Activated CD4-positive, alpha-beta T cell treated with anti-CD3 and anti-CD28 coated beads for 36 hours (primary cell): Measurements from ENCODE around the gene NOB1. TPM values are rescaled to one million over a fixed set of nuclear protein-coding genes. Genes with fewer than 3 reads are reported as not detected.

Source experiments
- ATAC-seq: fragments of 200-7000 bp; cut with Tn5 transposase; one replicate; pipeline ENCODE4 v1.10.0; 2021; ENCODE audit warnings: mild to moderate bottlenecking, moderate library complexity
- CTCF ChIA-PET: fragments of 350-600 bp; sonication (Branson Sonifier 250); formaldehyde crosslinking; loops from one replicate; lab custom pipeline; 2021; ENCODE audit warnings: antibody characterized with exemption; lab: Charles Lee
- POLR2A ChIA-PET: fragments of 350-600 bp; sonication (Branson Sonifier 250); formaldehyde crosslinking; loops from one replicate; lab custom pipeline; 2021; ENCODE audit warnings: antibody characterized with exemption, inconsistent platforms; lab: Charles Lee
- DNase-seq: peaks from one replicate; pipeline ENCODE4 v3.0.0-alpha.2; 2020
- H3K27ac Mint-ChIP-seq: one replicate; pipeline ENCODE4 v1.8.0; 2021; ENCODE audit warnings: mixed read lengths
- H3K27me3 Mint-ChIP-seq: one replicate; pipeline ENCODE4 v1.8.0; 2021; ENCODE audit warnings: mixed read lengths
- H3K36me3 Mint-ChIP-seq: one replicate; pipeline ENCODE4 v1.8.0; 2021; ENCODE audit warnings: low read depth, mixed read lengths
- H3K4me1 Mint-ChIP-seq: one replicate; pipeline ENCODE4 v1.8.0; 2021; ENCODE audit warnings: mixed read lengths
- H3K4me3 Mint-ChIP-seq: one replicate; pipeline ENCODE4 v1.8.0; 2021; ENCODE audit warnings: mild to moderate bottlenecking, moderate library complexity, mixed read lengths
- H3K9me3 Mint-ChIP-seq: one replicate; pipeline ENCODE4 v1.8.0; 2021; ENCODE audit warnings: low read depth, mixed read lengths
- intact Hi-C, 2 experiments: fragments of 100-400 bp; cut with DNase I in 1 of 2; cut with micrococcal nuclease in 1 of 2; formaldehyde crosslinking; loops; one replicate each; pipeline versions ENCODE4 v1.14.2 to v1.15.1; 2022 to 2024; cut with DNase I, micrococcal nuclease
- total RNA-seq, 2 experiments: library from RNA; stranded (reverse); gene quantifications; one replicate each; pipeline ENCODE4 v1.2.3, GENCODE V29; 2021

Gene NOB1
- total RNA-seq, 2 experiments from 2014 or later = 109 to 112 TPM

DNA sequence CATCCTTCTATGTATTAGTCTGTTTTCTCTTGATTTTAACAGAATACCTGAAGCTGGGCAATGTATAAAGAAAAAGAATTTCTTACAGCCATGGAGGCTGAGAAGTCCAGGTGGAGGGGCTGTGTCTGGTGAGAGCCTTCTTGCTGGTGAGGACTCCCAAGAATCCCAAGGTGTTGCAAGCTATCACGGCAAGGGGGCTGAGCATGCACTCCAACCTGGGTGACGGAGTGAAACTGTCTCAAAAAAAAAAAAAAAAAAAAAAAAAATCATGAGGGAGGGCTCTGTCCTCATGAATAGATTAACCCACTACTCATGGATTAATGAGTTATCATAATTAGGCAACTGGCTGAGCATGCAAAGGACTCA, 47.8 kb downstream of the NOB1 start:
- Mint-ChIP-seq H3K4me1 (peaks cover 9% of the 10 kb centered on the region), H3K36me3 (peaks cover 7% of the 10 kb centered on the region), H3K27ac (no peak overlapping the region), H3K27me3 (no peaks in the 10 kb centered on the region), H3K9me3 (no peaks in the 10 kb centered on the region), H3K4me3 (no peak overlapping the region)
- ChIA-PET CTCF (interaction anchor here (0.5 to 2.1 kb wide), 3 partner anchors 15 to 311 kb away, joined by 3 to 4 read pairs (median 3); partner anchors contain the start of gene NOB1), POLR2A (no interaction called here)
- ATAC-seq = no peak
- intact Hi-C loops = no loop called here
- no peak for DNase-seq

DNA sequence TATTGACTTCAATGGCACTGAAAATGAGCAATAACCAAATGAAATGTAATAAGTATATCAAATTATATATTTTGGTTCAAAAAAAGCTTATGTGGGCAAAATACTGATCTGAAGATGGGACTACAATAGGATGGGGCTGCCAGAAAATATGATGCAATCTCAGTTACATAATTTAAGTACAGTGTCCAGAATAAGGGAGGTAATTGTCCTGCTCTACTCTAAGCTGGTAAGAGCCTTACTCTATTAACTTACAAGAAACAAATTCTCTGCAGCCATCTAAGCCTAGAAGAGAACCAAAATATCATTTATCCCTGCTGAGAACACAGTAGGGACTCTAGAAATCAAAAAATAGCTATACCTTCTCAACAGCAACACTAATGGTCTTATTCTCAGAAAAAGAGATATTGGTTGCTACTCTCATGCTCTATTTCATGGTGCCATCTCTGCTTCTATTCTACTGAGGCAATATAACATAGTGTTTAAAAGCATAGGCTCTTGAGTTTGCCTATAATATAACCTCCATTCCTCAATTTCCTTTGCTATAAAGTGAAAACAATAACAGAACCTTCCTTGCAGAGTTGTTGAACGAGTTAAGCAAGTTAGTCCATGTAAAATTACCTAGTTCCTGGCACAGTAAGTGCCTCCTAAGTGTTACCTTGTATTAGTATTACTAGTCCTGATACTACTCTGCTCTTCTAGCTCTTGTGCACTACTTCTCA, 48.3 kb downstream of the NOB1 start:
- no peak overlapping the region for H3K4me3 Mint-ChIP-seq
- ChIA-PET POLR2A (no interaction called here), CTCF (interaction anchor here (0.5 to 2.1 kb wide), 3 partner anchors 16 to 229 kb away, joined by 3 to 5 read pairs (median 4); partner anchors contain the start of gene NOB1)
- peaks cover 7% of the 10 kb centered on the region for H3K36me3 Mint-ChIP-seq
- H3K9me3 Mint-ChIP-seq = no peaks in the 10 kb centered on the region
- intact Hi-C loops = no loop called here
- no peaks in the 10 kb centered on the region for H3K27me3 Mint-ChIP-seq
- DNase-seq (no peak), ATAC-seq (no peak)
- H3K4me1 Mint-ChIP-seq = peaks cover 7% of the 10 kb centered on the region
- no peak overlapping the region for H3K27ac Mint-ChIP-seq

DNA sequence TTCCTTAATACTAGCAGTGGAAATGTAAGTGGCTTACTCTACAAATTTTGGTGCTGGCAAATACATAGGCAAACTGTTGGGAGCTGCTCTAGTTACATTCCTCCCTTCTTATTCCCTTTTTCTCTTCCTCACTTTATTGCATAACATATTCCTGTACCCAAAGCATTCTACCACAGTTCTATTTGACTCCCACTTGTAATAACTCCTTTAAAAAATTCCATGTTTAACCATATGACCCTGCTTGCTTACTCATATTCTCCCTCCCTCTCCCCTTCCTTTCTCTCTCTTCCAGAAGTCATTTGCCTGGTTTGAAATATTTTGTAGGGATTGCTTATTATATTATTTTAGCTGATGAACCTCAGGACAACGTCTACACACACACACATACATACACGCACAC, 51.1 kb downstream of the NOB1 start:
- ATAC-seq (no peak), DNase-seq (no peak)
- CTCF ChIA-PET = interaction anchor here (0.6 to 2.6 kb wide), 3 partner anchors 14 to 948 kb away, joined by 3 to 13 read pairs (median 3); no protein-coding TSS in a partner anchor
- peaks cover 12% of the 10 kb centered on the region for H3K36me3 Mint-ChIP-seq
- intact Hi-C loops = no loop called here
- H3K4me1 Mint-ChIP-seq = no peaks in the 10 kb centered on the region
- H3K9me3 Mint-ChIP-seq = no peaks in the 10 kb centered on the region
- no peaks in the 10 kb centered on the region for H3K27me3 Mint-ChIP-seq
- H3K4me3 Mint-ChIP-seq = no peak overlapping the region
- peak overlapping the region; percentile 11 for H3K27ac Mint-ChIP-seq
- POLR2A ChIA-PET = no interaction called here

DNA sequence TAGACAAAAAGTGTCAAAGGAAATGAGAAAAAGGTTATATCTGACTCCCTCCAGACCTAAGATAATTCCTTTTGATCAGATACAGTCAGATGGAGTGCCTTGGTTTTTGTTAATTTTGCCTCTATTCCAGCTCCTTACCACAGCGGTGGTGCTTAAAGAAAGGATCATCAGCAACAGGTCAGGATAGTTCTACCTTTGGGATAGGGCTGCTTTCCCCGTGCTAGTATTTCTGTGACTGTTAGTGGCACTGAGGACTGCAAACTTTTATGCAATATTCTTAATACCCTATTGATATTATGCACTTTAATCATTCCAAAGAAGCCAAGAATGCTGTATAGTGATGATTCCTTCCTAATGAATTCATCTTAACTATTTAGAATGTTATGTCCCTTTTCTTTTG, 52.9 kb downstream of the NOB1 start:
- H3K27ac Mint-ChIP-seq = no peak overlapping the region
- intact Hi-C loops = no loop called here
- POLR2A ChIA-PET = no interaction called here
- H3K36me3 Mint-ChIP-seq = peaks cover 13% of the 10 kb centered on the region
- ATAC-seq (no peak), DNase-seq (no peak)
- H3K9me3 Mint-ChIP-seq = no peaks in the 10 kb centered on the region
- H3K4me3 Mint-ChIP-seq = no peak overlapping the region
- no peaks in the 10 kb centered on the region for H3K4me1 Mint-ChIP-seq
- CTCF ChIA-PET = interaction anchor here (1.0 to 1.6 kb wide), 2 partner anchors 52 to 53 kb away, joined by 3 to 4 read pairs; partner anchors contain the start of gene NOB1
- no peaks in the 10 kb centered on the region for H3K27me3 Mint-ChIP-seq

DNA sequence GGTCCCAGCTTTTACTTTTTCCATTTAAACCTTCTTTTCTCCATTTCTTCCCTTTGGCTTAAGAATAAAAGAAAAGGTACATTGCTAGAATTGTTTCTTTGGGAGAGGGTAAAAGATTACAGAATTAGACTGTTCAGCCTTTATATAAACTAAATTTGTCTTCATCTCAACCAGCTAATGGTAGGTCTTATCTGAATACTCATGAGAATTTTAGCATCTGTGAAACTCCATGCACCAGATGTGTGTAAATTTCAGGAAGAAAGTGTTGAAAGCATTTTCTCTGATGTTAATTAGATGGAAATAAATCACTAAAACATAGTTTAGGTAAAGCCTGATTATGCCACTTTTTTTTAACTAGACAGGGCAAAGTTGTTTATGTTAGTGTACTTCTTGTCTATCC, 53.3 kb downstream of the NOB1 start:
- Mint-ChIP-seq H3K9me3 (no peaks in the 10 kb centered on the region), H3K4me3 (no peak overlapping the region), H3K27ac (no peak overlapping the region), H3K4me1 (no peaks in the 10 kb centered on the region), H3K27me3 (no peaks in the 10 kb centered on the region), H3K36me3 (peaks cover 16% of the 10 kb centered on the region)
- ATAC-seq (no peak), DNase-seq (no peak)
- CTCF ChIA-PET = interaction anchor here (1.0 to 1.6 kb wide), 2 partner anchors 52 to 53 kb away, joined by 3 to 4 read pairs; partner anchors contain the start of gene NOB1
- intact Hi-C loops = no loop called here
- POLR2A ChIA-PET = no interaction called here

DNA sequence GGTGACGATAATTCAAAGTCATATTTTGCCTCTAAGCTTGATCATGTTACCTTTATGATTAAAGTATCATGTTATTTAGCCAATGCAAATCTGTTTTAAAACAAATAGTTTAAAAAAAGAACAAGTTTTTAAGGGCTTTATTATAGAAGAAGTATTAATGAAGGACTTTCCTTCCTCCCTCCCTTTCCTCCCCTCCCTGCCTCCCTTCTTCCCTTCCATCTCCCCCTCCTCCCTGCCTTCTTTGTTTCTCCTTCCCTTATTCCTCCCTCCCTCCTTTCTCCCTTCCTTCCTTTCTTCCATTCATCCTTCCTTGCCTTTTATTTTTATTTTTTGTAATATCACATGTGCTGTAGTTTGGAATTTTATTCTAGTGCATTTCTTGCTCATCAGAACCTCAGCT, 54.8 kb downstream of the NOB1 start:
- ATAC-seq (no peak), DNase-seq (no peak)
- no peak overlapping the region for H3K27ac Mint-ChIP-seq
- H3K4me1 Mint-ChIP-seq = no peaks in the 10 kb centered on the region
- no peaks in the 10 kb centered on the region for H3K27me3 Mint-ChIP-seq
- intact Hi-C loops = no loop called here
- H3K4me3 Mint-ChIP-seq = no peak overlapping the region
- H3K9me3 Mint-ChIP-seq = no peaks in the 10 kb centered on the region
- POLR2A ChIA-PET = interaction anchor here (0.6 kb wide), 1 partner anchor 86 kb away, joined by 5 read pairs; no protein-coding TSS in a partner anchor
- CTCF ChIA-PET = interaction anchor here (0.5 to 0.9 kb wide), 2 partner anchors 230 to 304 kb away, joined by 3 to 4 read pairs; no protein-coding TSS in a partner anchor
- peaks cover 26% of the 10 kb centered on the region for H3K36me3 Mint-ChIP-seq

DNA sequence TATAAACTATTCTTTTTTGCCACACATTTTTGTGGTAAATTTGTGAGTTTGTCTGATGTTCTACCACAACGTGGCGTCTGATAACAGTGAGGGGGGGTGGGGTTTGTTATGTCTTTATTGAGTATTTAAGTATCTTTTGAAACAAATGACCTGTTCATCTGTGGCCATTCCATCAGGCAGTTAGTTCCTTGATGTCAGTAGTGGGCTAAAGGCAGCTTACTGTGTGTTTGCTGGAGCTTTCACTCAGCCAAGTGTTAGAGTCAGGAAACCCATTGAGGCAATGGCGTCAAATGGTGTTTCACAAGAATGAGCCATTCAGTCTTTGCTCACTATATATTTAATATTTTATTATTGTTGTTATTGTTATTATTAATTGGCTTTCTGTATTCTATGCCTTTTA, 56.3 kb downstream of the NOB1 start:
- ATAC-seq (no peak), DNase-seq (no peak)
- Mint-ChIP-seq H3K27me3 (no peaks in the 10 kb centered on the region), H3K9me3 (no peaks in the 10 kb centered on the region), H3K4me1 (no peaks in the 10 kb centered on the region), H3K4me3 (no peak overlapping the region), H3K27ac (no peak overlapping the region), H3K36me3 (peaks cover 33% of the 10 kb centered on the region)
- intact Hi-C loops = no loop called here
- POLR2A ChIA-PET = no interaction called here
- CTCF ChIA-PET = interaction anchor here (0.6 kb wide), 1 partner anchor 109 kb away, joined by 4 read pairs; no protein-coding TSS in a partner anchor

DNA sequence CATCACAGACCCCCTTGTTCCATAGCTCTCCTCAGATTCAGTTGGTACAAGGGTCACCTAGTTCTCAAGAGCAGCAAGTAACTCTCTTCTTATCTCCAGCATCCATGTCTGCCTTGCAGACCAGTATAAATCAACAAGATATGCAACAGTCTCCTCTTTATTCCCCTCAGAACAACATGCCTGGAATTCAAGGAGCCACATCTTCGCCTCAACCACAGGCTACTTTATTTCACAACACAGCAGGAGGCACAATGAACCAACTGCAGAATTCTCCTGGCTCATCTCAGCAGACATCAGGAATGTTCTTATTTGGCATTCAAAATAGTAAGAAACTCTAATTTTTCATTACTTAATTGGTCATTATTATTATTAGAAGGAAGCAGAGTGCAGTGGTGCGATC, 60.8 kb downstream of the NOB1 start:
- H3K27me3 Mint-ChIP-seq = no peaks in the 10 kb centered on the region
- ChIA-PET POLR2A (no interaction called here), CTCF (interaction anchor here (0.8 to 1.4 kb wide), 2 partner anchors 61 to 298 kb away, joined by 3 read pairs; partner anchors contain the start of gene NOB1)
- intact Hi-C loops = no loop called here
- no peak overlapping the region for H3K4me3 Mint-ChIP-seq
- H3K27ac Mint-ChIP-seq = no peak overlapping the region
- peaks cover 50% of the 10 kb centered on the region for H3K36me3 Mint-ChIP-seq
- DNase-seq (no peak), ATAC-seq (no peak)
- H3K9me3 Mint-ChIP-seq = no peaks in the 10 kb centered on the region
- peaks cover 17% of the 10 kb centered on the region for H3K4me1 Mint-ChIP-seq

DNA sequence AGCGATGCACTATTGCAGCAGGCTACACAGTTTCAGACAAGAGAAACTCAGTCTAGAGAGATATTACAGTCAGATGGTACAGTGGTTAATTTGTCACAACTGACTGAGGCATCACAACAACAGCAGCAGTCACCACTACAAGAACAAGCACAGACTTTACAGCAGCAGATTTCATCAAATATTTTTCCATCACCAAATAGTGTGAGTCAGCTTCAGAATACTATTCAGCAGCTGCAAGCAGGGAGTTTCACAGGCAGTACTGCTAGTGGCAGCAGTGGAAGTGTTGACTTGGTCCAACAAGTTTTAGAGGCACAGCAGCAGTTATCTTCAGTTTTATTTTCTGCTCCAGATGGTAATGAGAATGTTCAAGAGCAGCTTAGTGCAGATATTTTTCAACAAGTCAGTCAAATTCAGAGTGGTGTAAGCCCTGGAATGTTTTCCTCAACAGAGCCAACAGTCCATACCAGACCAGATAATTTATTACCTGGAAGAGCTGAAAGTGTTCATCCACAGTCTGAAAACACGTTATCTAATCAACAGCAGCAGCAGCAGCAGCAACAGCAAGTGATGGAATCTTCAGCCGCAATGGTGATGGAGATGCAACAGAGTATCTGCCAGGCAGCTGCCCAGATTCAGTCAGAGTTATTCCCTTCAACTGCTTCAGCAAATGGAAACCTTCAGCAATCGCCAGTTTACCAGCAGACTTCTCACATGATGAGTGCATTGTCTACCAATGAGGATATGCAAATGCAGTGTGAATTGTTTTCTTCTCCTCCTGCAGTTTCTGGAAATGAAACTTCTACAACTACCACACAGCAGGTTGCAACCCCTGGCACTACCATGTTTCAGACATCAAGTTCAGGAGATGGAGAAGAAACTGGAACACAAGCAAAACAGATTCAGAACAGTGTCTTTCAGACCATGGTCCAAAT, 62.5 kb downstream of the NOB1 start:
- POLR2A ChIA-PET = interaction anchor here (0.6 kb wide), 1 partner anchor 121 kb away, joined by 3 read pairs; no protein-coding TSS in a partner anchor

More for the DNA sequence above, 62.5 kb downstream of the NOB1 start:
- DNase-seq = peak; percentile 32
- Mint-ChIP-seq H3K27me3 (no peaks in the 10 kb centered on the region), H3K4me3 (no peak overlapping the region), H3K9me3 (no peaks in the 10 kb centered on the region), H3K27ac (peak overlapping the region; percentile 71), H3K36me3 (peaks cover 49% of the 10 kb centered on the region), H3K4me1 (peaks cover 17% of the 10 kb centered on the region)
- peak; percentile 95 for ATAC-seq
- CTCF ChIA-PET = no interaction called here
- intact Hi-C loops = no loop called here
